ENCODE data around the gene GALNT10.
A peak's percentile ranks its signal among the peaks of the same experiment; 100 is the strongest.
"Not testable (repeated sequence)": the region's sequence is repeated elsewhere in the genome, so short reads cannot be mapped to it uniquely, and the experiment has no call there.

GALNT10 gene, protein sequence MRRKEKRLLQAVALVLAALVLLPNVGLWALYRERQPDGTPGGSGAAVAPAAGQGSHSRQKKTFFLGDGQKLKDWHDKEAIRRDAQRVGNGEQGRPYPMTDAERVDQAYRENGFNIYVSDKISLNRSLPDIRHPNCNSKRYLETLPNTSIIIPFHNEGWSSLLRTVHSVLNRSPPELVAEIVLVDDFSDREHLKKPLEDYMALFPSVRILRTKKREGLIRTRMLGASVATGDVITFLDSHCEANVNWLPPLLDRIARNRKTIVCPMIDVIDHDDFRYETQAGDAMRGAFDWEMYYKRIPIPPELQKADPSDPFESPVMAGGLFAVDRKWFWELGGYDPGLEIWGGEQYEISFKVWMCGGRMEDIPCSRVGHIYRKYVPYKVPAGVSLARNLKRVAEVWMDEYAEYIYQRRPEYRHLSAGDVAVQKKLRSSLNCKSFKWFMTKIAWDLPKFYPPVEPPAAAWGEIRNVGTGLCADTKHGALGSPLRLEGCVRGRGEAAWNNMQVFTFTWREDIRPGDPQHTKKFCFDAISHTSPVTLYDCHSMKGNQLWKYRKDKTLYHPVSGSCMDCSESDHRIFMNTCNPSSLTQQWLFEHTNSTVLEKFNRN

DNA sequence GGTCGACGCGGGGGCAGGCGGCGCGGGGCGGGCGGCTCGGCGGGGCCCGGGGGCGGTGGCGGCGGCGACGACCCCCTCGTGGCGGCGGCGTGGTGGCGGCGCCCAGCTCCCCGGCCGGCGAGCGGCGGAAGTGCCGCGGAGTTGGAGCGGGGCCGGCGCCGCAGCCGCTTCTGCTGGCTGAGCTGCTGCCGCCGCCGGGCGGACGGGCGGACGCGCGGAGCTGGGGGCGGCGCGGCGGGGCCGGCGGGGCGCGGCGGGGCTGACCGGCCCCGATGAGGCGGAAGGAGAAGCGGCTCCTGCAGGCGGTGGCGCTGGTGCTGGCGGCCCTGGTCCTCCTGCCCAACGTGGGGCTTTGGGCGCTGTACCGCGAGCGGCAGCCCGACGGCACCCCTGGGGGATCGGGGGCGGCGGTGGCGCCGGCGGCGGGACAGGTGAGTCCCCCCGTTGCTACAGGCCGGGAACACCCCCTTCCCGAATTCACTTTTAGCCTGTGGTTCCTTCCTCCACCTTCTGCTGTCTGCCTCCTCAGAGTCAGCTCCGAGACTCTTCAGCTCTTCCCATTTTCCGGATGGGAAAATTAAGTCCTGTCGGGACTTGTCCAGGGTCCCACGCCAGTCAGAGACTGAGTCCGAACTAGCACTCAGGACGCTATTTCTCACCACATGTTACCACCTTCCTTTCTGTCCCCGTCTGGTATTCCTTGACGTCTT lies at the start of gene GALNT10:
GALNT10 (plus strand) TSS at position 139 of the 710 bp plus-strand sequence; CDS start at position 273, 134 bp downstream.
- peak; percentile 66 for DNase-seq

- no peak for DNase-seq
These were observed 48.8 kb upstream of the GALNT10 start for GRCh38 chr5:154141745-154142221.

GRCh38 chr5:154143211-154143641 lies 47.3 kb upstream of the GALNT10 start:
- DNase-seq = no peak

- DNase-seq = no peak
These were observed 45.3 kb upstream of the GALNT10 start for GRCh38 chr5:154145268-154145667.

DNA sequence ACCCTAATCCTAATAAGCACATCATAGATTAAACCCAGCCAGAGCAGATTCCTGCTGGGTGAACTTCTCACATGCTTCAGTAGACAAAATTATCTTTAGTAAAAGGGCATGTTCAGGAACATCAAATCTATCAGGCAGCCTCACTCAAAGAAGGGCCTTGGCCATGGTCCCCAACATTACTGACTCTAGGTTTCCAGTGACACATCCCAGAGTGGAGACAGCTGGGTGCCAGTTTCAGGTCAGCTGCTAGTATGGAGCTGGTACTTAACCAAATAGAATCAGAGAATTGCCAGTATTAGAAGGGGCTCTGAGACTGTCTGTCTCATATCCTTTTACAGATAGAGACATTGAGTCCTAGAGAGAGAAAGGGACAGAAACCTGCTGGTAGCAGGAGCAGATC lies 44.1 kb upstream of the GALNT10 start:
- no peak for DNase-seq

DNA sequence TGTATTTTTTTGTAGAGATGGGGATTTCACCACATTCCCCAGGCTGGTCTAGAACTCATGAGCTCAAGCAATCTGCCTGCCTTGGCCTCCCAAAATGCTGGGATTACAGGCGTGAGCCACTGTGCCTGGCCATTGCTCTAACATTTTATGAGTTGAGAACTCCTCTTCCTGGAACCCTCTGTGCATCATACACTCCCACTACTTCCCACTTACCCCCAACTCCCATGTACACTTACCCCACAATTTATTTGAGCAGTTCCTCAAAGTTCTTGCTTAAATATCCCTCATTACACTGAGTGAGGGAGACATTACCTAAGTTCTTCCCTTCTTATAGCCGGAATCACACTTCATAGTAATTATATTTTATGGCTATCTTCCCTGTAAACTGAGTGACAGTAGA lies 42.9 kb upstream of the GALNT10 start:
- no peak for DNase-seq

- DNase-seq = not testable (repeated sequence)
These were observed 40.1 kb upstream of the GALNT10 start for GRCh38 chr5:154150471-154150870.

- DNase-seq = no peak
These were observed 32.8 kb upstream of the GALNT10 start for GRCh38 chr5:154157483-154158378.

- no peak for DNase-seq
These were observed 32.2 kb upstream of the GALNT10 start for GRCh38 chr5:154158379-154158737.

GRCh38 chr5:154159343-154159742 lies 31.2 kb upstream of the GALNT10 start:
- no peak for DNase-seq

DNA sequence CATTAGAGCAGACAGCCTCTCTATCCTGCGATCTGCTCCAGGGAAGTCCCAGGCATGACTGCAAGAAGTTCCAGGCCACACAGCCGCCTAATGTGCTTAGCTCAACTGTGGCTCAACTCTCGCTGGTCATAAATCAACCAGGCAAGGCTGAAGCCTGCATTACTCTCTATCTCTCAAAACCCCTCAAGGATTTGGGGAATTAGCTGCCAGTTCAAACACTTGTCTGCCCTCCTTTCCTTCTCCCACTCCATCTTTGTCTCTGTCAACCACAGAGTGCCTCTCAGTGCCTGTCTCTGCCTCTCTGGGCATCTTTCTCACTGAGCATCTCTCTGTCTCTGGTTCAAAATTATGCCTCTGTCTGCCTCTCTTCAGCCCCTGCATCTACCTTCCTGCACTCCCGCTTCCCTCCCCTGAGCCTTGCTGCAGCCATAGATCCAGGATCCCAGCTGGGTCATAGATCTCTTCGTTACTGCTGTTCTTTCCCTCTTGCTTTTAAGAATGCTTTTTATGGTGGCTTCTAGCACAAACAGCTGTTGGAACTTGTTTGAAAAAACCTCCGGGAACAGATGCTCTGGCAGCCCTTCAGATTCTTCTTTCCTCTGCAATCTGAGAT lies 27.9 kb upstream of the GALNT10 start:
- DNase-seq = no peak

GRCh38 chr5:154163327-154164248 lies 26.9 kb upstream of the GALNT10 start:
- DNase-seq = no peak

DNA sequence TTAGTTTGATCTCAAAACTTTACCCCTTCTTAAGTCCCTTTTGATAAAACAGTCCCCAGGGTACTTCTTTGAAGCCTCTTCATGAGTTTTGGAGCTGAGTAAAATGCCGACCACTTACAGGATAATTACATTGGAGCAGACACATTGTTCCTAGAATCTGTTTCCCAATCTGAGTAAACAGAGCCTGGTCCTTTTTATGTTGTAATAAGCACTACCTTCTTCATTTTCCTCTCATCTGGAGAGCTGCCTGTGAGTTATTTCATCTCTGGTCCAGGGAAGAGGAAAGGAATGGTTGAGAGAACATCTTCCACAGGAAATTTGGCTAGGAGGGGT lies 26.3 kb upstream of the GALNT10 start:
- DNase-seq = no peak

- no peak for DNase-seq
These were observed 24.6 kb upstream of the GALNT10 start for GRCh38 chr5:154165886-154166285.

DNA sequence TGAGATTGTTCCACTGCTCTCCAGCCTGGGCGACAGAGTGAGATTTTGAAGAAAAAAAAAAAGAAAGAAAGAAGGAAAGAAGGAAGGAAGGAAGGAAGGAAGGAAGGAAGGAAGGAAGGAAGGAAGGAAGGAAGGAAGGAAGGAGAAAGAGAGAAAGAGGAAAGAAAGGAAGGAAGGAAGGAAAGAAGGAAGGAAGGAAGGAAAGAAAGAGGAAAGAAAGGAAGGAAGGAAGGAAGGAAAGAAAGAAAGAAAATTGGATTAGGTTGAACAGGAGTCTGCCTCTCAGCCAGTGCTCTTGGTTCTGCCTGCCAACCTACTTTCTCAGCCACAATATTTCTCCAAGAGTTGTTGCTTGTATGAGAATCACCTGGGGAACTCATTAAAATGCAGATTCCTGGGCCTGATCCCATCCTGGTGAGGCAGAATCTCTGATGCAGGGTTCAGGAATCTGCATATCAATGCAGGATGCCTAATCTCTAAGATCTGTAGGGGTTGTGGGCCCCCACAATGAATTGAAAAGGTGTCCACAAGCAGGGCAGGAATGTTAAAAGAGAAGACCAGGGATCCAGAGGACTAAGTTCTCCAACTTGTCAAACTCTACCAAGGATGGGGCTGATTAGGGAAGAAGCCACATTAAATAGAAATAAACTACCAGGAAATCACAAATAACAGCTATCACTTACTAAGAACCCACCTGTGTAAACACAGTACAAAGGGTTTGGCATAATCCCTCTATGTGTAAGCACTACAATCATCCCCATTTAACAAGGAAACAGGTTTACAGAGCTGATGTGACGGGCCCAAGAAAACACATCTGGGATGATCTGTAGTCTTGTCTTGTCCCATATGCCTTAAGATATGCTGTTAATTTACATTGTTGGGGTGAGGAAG lies 23.4 kb upstream of the GALNT10 start:
- DNase-seq = no peak

- DNase-seq = no peak
These were observed 22.1 kb upstream of the GALNT10 start for GRCh38 chr5:154168395-154168794.

DNA sequence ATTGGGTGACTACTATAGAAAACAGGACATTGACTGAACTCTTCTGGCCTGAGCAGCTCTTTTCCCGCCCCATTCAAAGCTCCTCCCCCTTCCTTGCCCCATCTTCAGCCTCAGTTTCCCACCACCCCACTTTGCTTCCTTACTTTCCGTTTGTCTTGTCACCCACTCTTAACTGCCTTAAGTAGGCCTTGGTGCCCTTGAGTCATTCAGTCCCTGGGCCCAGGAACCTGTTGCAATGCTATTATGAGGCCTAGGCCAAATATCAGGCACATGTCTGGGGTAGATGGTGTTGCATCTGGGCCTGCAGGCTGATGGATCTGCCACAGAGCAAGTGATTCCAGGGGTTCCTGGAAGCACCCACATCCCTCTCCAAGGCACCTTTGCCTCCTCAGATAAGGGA lies 17.7 kb upstream of the GALNT10 start:
- no peak for DNase-seq

GRCh38 chr5:154174091-154174490 lies 16.4 kb upstream of the GALNT10 start:
- DNase-seq = no peak

DNA sequence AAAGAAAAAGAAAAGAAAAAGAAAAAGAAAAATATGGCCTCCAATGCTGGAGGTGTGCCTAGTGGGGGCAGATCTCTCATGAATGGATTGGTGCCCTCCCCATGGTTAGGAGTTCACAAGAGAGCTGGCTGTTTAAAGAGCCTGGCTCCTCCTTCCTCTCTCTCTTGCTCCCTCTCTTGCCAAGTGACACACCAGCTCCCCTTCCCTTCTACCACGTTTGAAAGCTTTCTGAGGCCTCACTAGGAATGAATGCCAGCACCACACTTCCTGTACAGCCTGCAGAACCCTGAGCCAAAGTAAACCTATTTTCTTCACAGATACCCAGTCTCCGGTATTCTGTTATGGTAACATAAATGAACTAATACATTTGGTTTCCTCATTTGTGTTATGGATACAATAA lies 14.4 kb upstream of the GALNT10 start:
- no peak for DNase-seq

GRCh38 chr5:154178661-154179060 lies 11.9 kb upstream of the GALNT10 start:
- no peak for DNase-seq
